OCI-LY7 (cell line): ENCODE data around the gene SPIRE2. TPM values are rescaled to one million over a fixed set of nuclear protein-coding genes. Genes with fewer than 3 reads are reported as not detected.

Experiments used
- BruUV-seq: library from RNA; stranded (reverse); fragments of 400-500 nt; replicated peaks from 2 replicates; lab custom pipeline; 2021; lab: Mats Ljungman, UMichigan
- CTCF ChIA-PET: fragments of 300-600 bp; sonication (Branson Sonifier 250); formaldehyde crosslinking; loops from one replicate; lab custom pipeline; 2022; ENCODE audit warnings: antibody characterized with exemption; ENCODE audit not compliant: unreplicated experiment; lab: Charles Lee
- POLR2A ChIA-PET: fragments of 300-600 bp; sonication (Branson Sonifier 250); formaldehyde crosslinking; loops from one replicate; lab custom pipeline; 2022; ENCODE audit warnings: antibody characterized with exemption; lab: Charles Lee
- DNase-seq: peaks from one replicate; pipeline ENCODE4 v3.0.0-alpha.2; 2015; ENCODE audit warnings: low spot score
- H2AFZ ChIP-seq: fragments of 200-600 bp; sonication (generic), shearing (Covaris generic); 2 replicates; pipeline ENCODE4 v1.6.1; 2014; ENCODE audit warnings: mild to moderate bottlenecking, antibody characterized with exemption, low read length, moderate library complexity
- H3K27ac ChIP-seq: fragments of 200-600 bp; sonication (generic); 2 replicates; pipeline ENCODE4 v1.5.1; 2014; ENCODE audit warnings: mixed run types, low read depth, mild to moderate bottlenecking, moderate library complexity, low read length, inconsistent platforms; ENCODE audit not compliant: poor library complexity, severe bottlenecking
- H3K36me3 ChIP-seq: fragments of 200-600 bp; sonication (generic); 2 replicates; pipeline ENCODE4 v1.6.1; 2014; ENCODE audit warnings: mild to moderate bottlenecking, antibody characterized with exemption, low read length, moderate library complexity, mixed read lengths; ENCODE audit not compliant: insufficient read depth
- H3K4me1 ChIP-seq: fragments of 200-600 bp; sonication (generic); 2 replicates; pipeline ENCODE4 v1.5.1; 2014; ENCODE audit warnings: mild to moderate bottlenecking, low read length; ENCODE audit not compliant: insufficient read depth, poor library complexity, severe bottlenecking
- H3K4me2 ChIP-seq: fragments of 200-600 bp; sonication (generic); 2 replicates; pipeline ENCODE4 v1.6.1; 2014; ENCODE audit warnings: mild to moderate bottlenecking, low read length
- H3K4me3 ChIP-seq: fragments of 200-600 bp; sonication (generic); 2 replicates; pipeline ENCODE4 v1.5.1; 2014; ENCODE audit warnings: mild to moderate bottlenecking, low read depth, low read length; ENCODE audit not compliant: poor library complexity, severe bottlenecking
- H3K79me2 ChIP-seq: fragments of 200-600 bp; sonication (generic); 2 replicates; pipeline ENCODE4 v1.6.1; 2016; ENCODE audit warnings: low read depth, mild to moderate bottlenecking, low read length, moderate library complexity, mixed read lengths; ENCODE audit not compliant: insufficient read depth
- H3K9me2 ChIP-seq: fragments of 200-600 bp; sonication (generic); 2 replicates; pipeline ENCODE4 v1.6.1; 2016; ENCODE audit warnings: mild to moderate bottlenecking, low read length, mixed read lengths; ENCODE audit not compliant: insufficient read depth
- H3K9me3 ChIP-seq: fragments of 200-600 bp; sonication (generic); 2 replicates; pipeline ENCODE4 v1.6.1; 2014; ENCODE audit warnings: mild to moderate bottlenecking, mixed run types, low read length, mixed read lengths
- H4K20me1 ChIP-seq: fragments of 200-600 bp; sonication (generic); 2 replicates; pipeline ENCODE4 v1.6.1; 2014; ENCODE audit warnings: mild to moderate bottlenecking, antibody characterized with exemption, low read length, moderate library complexity, mixed read lengths; ENCODE audit not compliant: insufficient read depth
- CTCF ChIP-seq: fragments of 200-600 bp; sonication (generic); conservative IDR thresholded peaks from 2 replicates; pipeline ENCODE4 v1.5.1; 2014; ENCODE audit warnings: mild to moderate bottlenecking, antibody characterized with exemption, low read length, moderate library complexity, mixed read lengths
- EZH2phosphoT487 ChIP-seq: fragments of 200-600 bp; sonication (generic); IDR thresholded peaks from 2 replicates; pipeline ENCODE4 v1.6.1; 2018; ENCODE audit warnings: low read depth, borderline replicate concordance, mild to moderate bottlenecking, mixed run types, antibody characterized with exemption, low read length, moderate library complexity, mixed read lengths
- intact Hi-C: fragments of 100-400 bp; cut with micrococcal nuclease; formaldehyde crosslinking; loops from one replicate; pipeline ENCODE4 v1.10.0; 2022; ENCODE audit not compliant: unreplicated experiment
- total RNA-seq, 2 experiments: library from RNA; depleted of rRNA in 1 of 2; stranded (reverse); fragments of >200 nt in 1 of 2; shearing (Covaris generic) in 1 of 2; gene quantifications; 2 replicates each; pipeline ENCODE4 v1.2.3, GENCODE V29; 2014 to 2022

Gene SPIRE2
- total RNA-seq, 2 experiments from 2014 or later, result 7.1 to 48.5 TPM

- Histone ChIP-seq H3K79me2 (no peaks in the 10 kb centered on the region), H3K36me3 (no peaks in the 10 kb centered on the region), H3K4me1 (peaks cover 73% of the 10 kb centered on the region), H4K20me1 (no peaks in the 10 kb centered on the region), H3K9me2 (no peaks in the 10 kb centered on the region), H3K27ac (peak overlapping the region; percentile 88), H3K9me3 (no peaks in the 10 kb centered on the region), H3K4me3 (no peak overlapping the region), H2AFZ (peak overlapping the region; percentile 41; the same call in 1 of the 2 replicates), H3K4me2 (peak overlapping the region; percentile 54)
- no TSS peak for BruUV-seq
- no peak for DNase-seq
- ChIA-PET CTCF (no interaction called here), POLR2A (interaction anchor here (0.6 to 3.3 kb wide), 7 partner anchors 20 to 1971 kb away, joined by 3 to 24 read pairs (median 3); no protein-coding TSS in a partner anchor)
- TF ChIP-seq EZH2phosphoT487 (no peak), CTCF (no peak)
- intact Hi-C loops, result no loop called here
These were observed 14.5 kb downstream of the SPIRE2 start for GRCh38 chr16:89842471-89843408.

- BruUV-seq, result no TSS peak
- TF ChIP-seq CTCF (no peak), EZH2phosphoT487 (no peak)
- no peaks in the 10 kb centered on the region for H3K36me3 ChIP-seq
- ChIA-PET CTCF (interaction anchor here (0.6 kb wide), 1 partner anchor 17 kb away, joined by 3 read pairs; no protein-coding TSS in a partner anchor), POLR2A (interaction anchor here (0.7 to 3.3 kb wide), 5 partner anchors 19 to 33 kb away, joined by 3 to 24 read pairs (median 5); no protein-coding TSS in a partner anchor)
- H3K4me1 ChIP-seq, result peaks cover 63% of the 10 kb centered on the region
- H2AFZ ChIP-seq, result peak overlapping the region; percentile 41; the same call in 1 of the 2 replicates
- intact Hi-C loops, result loop anchor here (1.0 kb wide), 2 partner anchors 27 to 32 kb away; partner anchors contain the start of gene FANCA
- no peaks in the 10 kb centered on the region for H3K79me2 ChIP-seq
- H3K9me3 ChIP-seq, result no peaks in the 10 kb centered on the region
- peak; percentile 77 for DNase-seq
- H3K4me3 ChIP-seq, result peak overlapping the region; percentile 8
- H3K4me2 ChIP-seq, result peak overlapping the region; percentile 58
- H4K20me1 ChIP-seq, result no peaks in the 10 kb centered on the region
- H3K27ac ChIP-seq, result peak overlapping the region; percentile 88
- H3K9me2 ChIP-seq, result no peaks in the 10 kb centered on the region
These were observed 15.4 kb downstream of the SPIRE2 start for GRCh38 chr16:89843409-89844350.
